Endometrial microvascular endothelial cells (primary cell): Measurements from ENCODE around the gene TCN1. TPM values are rescaled to one million over a fixed set of nuclear protein-coding genes. Genes with fewer than 3 reads are reported as not detected.

Source experiments
- in situ Hi-C: cut with HindIII; loops from 2 replicates; pipeline ENCODE4 v1.10.0; 2017; ENCODE audit warnings: low sequenced_read_pairs, low pct_unique_long_range_greater_than_20kb; ENCODE audit errors: inconsistent ontology term
- total RNA-seq: library from RNA; depleted of rRNA; stranded (reverse); fragments of >200 nt; gene quantifications from one replicate; pipeline ENCODE4 v1.2.3, GENCODE V29; 2015; ENCODE audit errors: inconsistent ontology term

The TCN1 gene
- total RNA-seq, 1 donor from 2014 or later: not detected

DNA sequence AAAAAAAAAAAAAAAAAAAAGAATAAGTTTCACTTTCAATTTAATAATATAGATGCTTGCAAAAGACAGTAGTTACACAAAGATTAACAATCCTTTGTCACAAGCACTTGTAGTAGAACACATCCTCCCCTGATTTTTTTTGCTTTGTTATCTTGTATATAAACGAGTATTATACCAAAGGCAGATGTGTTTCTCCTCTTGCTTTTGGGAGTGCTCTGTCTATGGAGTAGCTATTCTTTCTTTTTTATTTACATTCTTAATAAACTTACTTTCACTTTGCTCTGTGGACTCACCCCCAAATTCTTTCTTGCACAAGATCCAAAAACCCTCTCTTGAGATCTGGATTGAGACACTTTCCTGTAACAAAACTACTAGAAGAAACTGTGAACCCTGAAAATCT, 52.3 kb downstream of the TCN1 start:
- in situ Hi-C loops: no loop called here

- in situ Hi-C loops: no loop called here
Observed at GRCh38 chr11:59813364-59813763, 52.9 kb downstream of the TCN1 start.

DNA sequence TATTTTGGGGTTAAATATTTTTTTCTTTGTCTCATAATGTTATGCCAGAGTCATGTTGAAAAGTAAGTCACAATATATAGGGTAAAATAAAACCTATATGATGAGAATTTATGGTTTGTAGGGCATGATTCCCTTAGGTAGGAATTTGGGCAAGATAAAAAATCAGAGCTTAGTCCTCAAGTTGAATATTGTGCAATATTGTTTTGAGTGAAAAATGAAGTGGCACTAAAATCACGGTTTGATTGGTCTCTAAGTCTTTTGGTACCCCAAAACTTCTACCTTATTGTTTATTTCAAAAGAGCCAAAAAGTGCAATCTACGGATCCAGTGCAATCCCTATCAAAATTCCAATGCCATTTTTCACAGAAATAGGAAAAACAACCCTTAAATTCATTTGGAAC, 54.1 kb downstream of the TCN1 start:
- in situ Hi-C loops: no loop called here

DNA sequence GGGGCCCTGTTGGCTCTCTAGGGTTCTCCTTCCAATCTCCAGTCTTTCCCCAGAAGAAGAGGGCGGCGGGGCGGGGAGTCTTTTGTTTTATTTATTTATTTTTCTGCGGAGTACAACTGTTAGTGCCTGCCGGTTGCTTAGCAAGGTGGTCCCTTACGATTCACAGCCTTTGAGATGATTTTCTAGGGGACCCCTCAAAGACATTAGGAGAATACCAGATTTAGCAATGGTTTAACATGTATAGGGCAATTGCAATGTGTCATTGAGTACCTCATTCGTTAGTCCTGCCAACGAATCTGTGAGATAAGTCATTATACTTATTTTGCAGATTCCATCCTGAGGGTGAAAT, 55.4 kb downstream of the TCN1 start:
- in situ Hi-C loops: no loop called here

DNA sequence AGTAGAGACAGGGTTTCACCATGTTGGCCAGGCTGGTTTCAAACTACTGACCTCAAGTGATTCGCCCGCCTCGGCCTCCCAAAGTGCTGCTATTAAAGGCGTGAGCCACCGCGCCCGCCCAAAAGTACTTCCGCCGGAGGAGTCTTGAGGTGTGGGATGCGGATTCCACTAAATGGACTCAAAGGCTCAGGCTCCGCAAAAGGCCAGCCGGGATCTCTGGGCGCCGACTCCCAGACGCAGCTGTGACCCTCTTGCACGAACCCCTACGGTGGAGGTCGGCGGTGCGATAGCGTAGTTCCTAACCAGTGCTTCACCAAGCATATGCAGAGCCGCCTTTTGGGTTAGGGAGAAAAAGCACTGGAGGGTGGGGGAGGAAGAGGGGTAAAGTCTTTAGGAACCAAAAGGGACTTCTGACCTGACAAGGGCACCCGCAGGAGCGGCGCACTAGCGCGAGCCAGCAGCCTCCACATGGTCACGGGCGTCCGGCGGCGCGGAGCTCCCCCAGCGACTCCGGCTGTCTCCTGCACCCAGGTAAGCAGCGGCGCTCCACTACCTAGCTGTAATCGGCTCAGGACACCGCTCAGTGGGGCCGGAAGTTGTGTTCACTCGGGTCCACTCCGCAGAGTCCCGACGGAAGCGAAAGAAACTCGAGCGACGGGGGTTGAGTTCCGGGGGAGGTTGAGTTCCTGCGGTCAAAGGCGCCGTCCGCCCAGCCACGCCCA, 55.9 kb downstream of the TCN1 start, which contains the start of gene MRPL16:
TSS of gene MRPL16 (minus strand) at position 590 of the 722 bp plus-strand sequence. CDS start at position 470, 120 bp downstream.
- in situ Hi-C loops: no loop called here

GRCh38 chr11:59807047-59807610, 59.2 kb downstream of the TCN1 start:
- in situ Hi-C loops: no loop called here

- in situ Hi-C loops: no loop called here
Observed at GRCh38 chr11:59804061-59804460, 62.2 kb downstream of the TCN1 start.

Other genes starting within 250 kb of the TCN1 start
- gene PATL1, start 197.4 kb downstream of the TCN1 start, total RNA-seq: 11.7 TPM
- gene OR10V1, start 152.6 kb downstream of the TCN1 start, total RNA-seq: not detected
- gene STX3, start 111.1 kb downstream of the TCN1 start, total RNA-seq: 24.4 TPM
- gene MRPL16, start 55.7 kb downstream of the TCN1 start, total RNA-seq: 48.8 TPM
- gene CBLIF, start 21.0 kb downstream of the TCN1 start, total RNA-seq: not detected
- not detected for gene OOSP3, start 12.3 kb upstream of the TCN1 start, total RNA-seq
- gene OOSP1, start 71.9 kb upstream of the TCN1 start, total RNA-seq: not detected
- gene OOSP4A, start 97.5 kb upstream of the TCN1 start, total RNA-seq: not detected
- not detected for gene OOSP4B, start 150.7 kb upstream of the TCN1 start, total RNA-seq
- gene OOSP2, start 173.9 kb upstream of the TCN1 start, total RNA-seq: not detected
- gene MS4A3, start 190.2 kb upstream of the TCN1 start, total RNA-seq: not detected
- gene MS4A2, start 222.2 kb upstream of the TCN1 start, total RNA-seq: not detected